GM23248 (cell line): ENCODE measurements around the gene CIAO1. TPM values are rescaled to one million over a fixed set of nuclear protein-coding genes. Genes with fewer than 3 reads are reported as not detected.
"Not testable (repeated sequence)": the region's sequence is repeated elsewhere in the genome, so short reads cannot be mapped to it uniquely, and the experiment has no call there.

Source experiments
- DNase-seq: peaks from one replicate; pipeline ENCODE4 v3.0.0-alpha.2; 2015
- H2AFZ ChIP-seq: fragments of 200-600 bp; sonication (generic); 2 replicates; pipeline ENCODE4 v1.6.1; 2016; ENCODE audit warnings: antibody characterized with exemption
- H3F3A ChIP-seq: fragments of 200-600 bp; sonication (generic); 2 replicates; pipeline ENCODE4 v1.6.1; 2016; ENCODE audit warnings: mild to moderate bottlenecking, antibody characterized with exemption, mixed run types; ENCODE audit not compliant: insufficient read depth
- H3K27ac ChIP-seq: fragments of 200-600 bp; sonication (generic); 2 replicates; pipeline ENCODE4 v1.5.1; 2016; ENCODE audit warnings: mild to moderate bottlenecking
- H3K27me3 ChIP-seq: fragments of 200-600 bp; sonication (generic); replicated peaks from 2 replicates; pipeline ENCODE4 v1.6.1; 2016; ENCODE audit warnings: mild to moderate bottlenecking; ENCODE audit not compliant: insufficient read depth
- H3K36me3 ChIP-seq: fragments of 200-600 bp; sonication (generic); 2 replicates; pipeline ENCODE4 v1.6.1; 2016; ENCODE audit warnings: low read depth, mild to moderate bottlenecking
- H3K4me1 ChIP-seq: fragments of 200-600 bp; sonication (generic); 2 replicates; pipeline ENCODE4 v1.6.1; 2016; ENCODE audit warnings: mild to moderate bottlenecking; ENCODE audit not compliant: insufficient read depth
- H3K4me2 ChIP-seq: fragments of 200-600 bp; sonication (generic); one replicate; pipeline ENCODE4 v1.6.1; 2016; ENCODE audit warnings: mild to moderate bottlenecking; ENCODE audit not compliant: unreplicated experiment
- H3K4me3 ChIP-seq: fragments of 200-600 bp; sonication (generic); 2 replicates; pipeline ENCODE4 v1.5.1; 2016; ENCODE audit warnings: mild to moderate bottlenecking
- H3K79me2 ChIP-seq: fragments of 200-600 bp; sonication (generic); 2 replicates; pipeline ENCODE4 v1.6.1; 2016; ENCODE audit warnings: mild to moderate bottlenecking; ENCODE audit not compliant: insufficient read depth
- H3K9ac ChIP-seq: fragments of 200-600 bp; sonication (generic); 2 replicates; pipeline ENCODE4 v1.6.1; 2016; ENCODE audit warnings: mild to moderate bottlenecking
- H3K9me2 ChIP-seq: fragments of 200-600 bp; sonication (generic); 2 replicates; pipeline ENCODE4 v1.6.1; 2016; ENCODE audit warnings: mixed run types, mild to moderate bottlenecking, moderate library complexity; ENCODE audit not compliant: insufficient read depth
- H3K9me3 ChIP-seq: fragments of 200-600 bp; sonication (generic); one replicate; pipeline ENCODE4 v1.6.1; 2017; ENCODE audit warnings: low read depth
- H4K20me1 ChIP-seq: fragments of 200-600 bp; sonication (generic); 2 replicates; pipeline ENCODE4 v1.6.0; 2016; ENCODE audit not compliant: insufficient read depth
- EZH2 ChIP-seq: fragments of 200-600 bp; sonication (generic); IDR thresholded peaks from 2 replicates; pipeline ENCODE4 v1.6.1; 2018; ENCODE audit warnings: antibody characterized with exemption, mild to moderate bottlenecking; ENCODE audit not compliant: insufficient read depth, poor library complexity, severe bottlenecking
- EZH2phosphoT487 ChIP-seq: fragments of 200-600 bp; sonication (generic); IDR thresholded peaks from 2 replicates; pipeline ENCODE4 v1.6.1; 2018; ENCODE audit warnings: antibody characterized with exemption, moderate library complexity, mild to moderate bottlenecking, low read depth; ENCODE audit not compliant: insufficient read depth
- WGBS, 2 experiments: methylation state at CpG; one replicate each; pipeline ENCODE4 v1.1.6; 2015 to 2017; ENCODE audit warnings: low lambda C conversion rate in 2 of 2, low coverage in 1 of 2; ENCODE audit errors: missing lambda C conversion rate in 2 of 2; 5-methylcytosine and 5-hydroxymethylcytosine counted together
- in situ Hi-C: fragments of 300-500 bp; cut with MboI; formaldehyde crosslinking; loops from 2 replicates; pipeline ENCODE4 v1.15.0; 2020
- polyA plus RNA-seq: library from polyadenylated mRNA; unstranded; fragments of >200 nt; fragmentation: Nextera tagmentation; extraction: Ambion mirVana; gene quantifications from 2 replicates; pipeline ENCODE4 v1.2.1, GENCODE V29; 2016
- total RNA-seq: library from RNA; depleted of rRNA; stranded (reverse); fragments of >200 nt; shearing (Covaris generic); gene quantifications from 2 replicates; pipeline ENCODE4 v1.2.3, GENCODE V29; 2014

CIAO1 gene
- total and polyA plus RNA-seq, 2 experiments from 2014 or later = 69.3 to 126 TPM

GRCh38 chr2:96291751-96292150, 25.7 kb downstream of the CIAO1 start:
- H3K27ac ChIP-seq = no peak overlapping the region
- no peak for TF ChIP-seq EZH2phosphoT487
- no peak for TF ChIP-seq EZH2
- H3K79me2 ChIP-seq = no peaks in the 10 kb centered on the region
- 91 to 94% methylated on average over 5 of the region's 5 CpGs for WGBS, 2 experiments
- H3K27me3 ChIP-seq = no peaks in the 10 kb centered on the region
- no peaks in the 10 kb centered on the region for H3K9me3 ChIP-seq
- no peaks in the 10 kb centered on the region for H3K9me2 ChIP-seq
- H4K20me1 ChIP-seq = no peaks in the 10 kb centered on the region
- H3K4me3 ChIP-seq = no peak overlapping the region
- no peak overlapping the region for H2AFZ ChIP-seq
- no peaks in the 10 kb centered on the region for H3F3A ChIP-seq
- H3K4me2 ChIP-seq = no peak overlapping the region
- peaks cover 84% of the 10 kb centered on the region for H3K36me3 ChIP-seq
- no peaks in the 10 kb centered on the region for H3K4me1 ChIP-seq
- H3K9ac ChIP-seq = no peak overlapping the region
- in situ Hi-C loops = loop anchor here (25.0 kb wide), 1 partner anchor 221 kb away; the partner anchor contains the start of gene NEURL3
- no peak for DNase-seq

DNA sequence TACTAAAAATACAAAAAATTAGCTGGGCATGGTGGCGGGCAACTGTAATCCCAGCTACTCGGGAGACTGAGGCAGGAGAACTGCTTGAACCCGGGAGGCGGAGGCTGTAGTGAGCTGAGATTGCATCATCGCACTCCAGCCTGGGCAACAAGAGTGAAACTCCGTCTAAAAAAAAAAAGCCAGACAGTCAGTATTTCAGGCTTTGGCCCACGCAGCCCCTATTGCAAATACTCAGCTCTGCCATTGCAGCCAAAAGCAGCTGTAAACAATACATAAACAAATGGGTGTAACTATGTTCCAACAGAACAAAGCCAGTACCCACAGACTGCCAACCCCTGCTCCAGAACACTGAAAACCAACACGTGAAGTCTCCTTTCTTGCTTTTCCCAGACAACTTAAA, 28.2 kb downstream of the CIAO1 start:
- H3K79me2 ChIP-seq, H3K27me3 ChIP-seq, H3K9me2 ChIP-seq, H3K9me3 ChIP-seq, H4K20me1 ChIP-seq, H3K4me3 ChIP-seq, H3K27ac ChIP-seq, H3K9ac ChIP-seq, H2AFZ ChIP-seq, H3F3A ChIP-seq, H3K4me2 ChIP-seq, H3K4me1 ChIP-seq: not testable (repeated sequence)
- peaks cover 93% of the 10 kb centered on the region for H3K36me3 ChIP-seq
- 54 to 55% methylated on average over 8 of the region's 8 CpGs for WGBS, 2 experiments
- in situ Hi-C loops = loop anchor here (25.0 kb wide), 1 partner anchor 218 kb away; the partner anchor contains the start of gene NEURL3
- DNase-seq = peak; percentile 11

GRCh38 chr2:96296925-96297324, 30.9 kb downstream of the CIAO1 start:
- H3K4me3 ChIP-seq = no peak overlapping the region
- no peaks in the 10 kb centered on the region for H3K9me3 ChIP-seq
- H3K79me2 ChIP-seq = peaks cover 20% of the 10 kb centered on the region
- H4K20me1 ChIP-seq = no peaks in the 10 kb centered on the region
- H3K4me1 ChIP-seq = no peaks in the 10 kb centered on the region
- no peak for DNase-seq
- WGBS, 2 experiments = 79% methylated on average over 5 of the region's 5 CpGs
- no peak overlapping the region for H3K9ac ChIP-seq
- H3K4me2 ChIP-seq = no peak overlapping the region
- no peak overlapping the region for H2AFZ ChIP-seq
- no peaks in the 10 kb centered on the region for H3K27me3 ChIP-seq
- in situ Hi-C loops = loop anchor here (25.0 kb wide), 1 partner anchor 215 kb away; the partner anchor contains the start of gene NEURL3
- H3K36me3 ChIP-seq = peaks cover 93% of the 10 kb centered on the region
- H3K9me2 ChIP-seq = no peaks in the 10 kb centered on the region
- H3K27ac ChIP-seq = no peak overlapping the region
- no peaks in the 10 kb centered on the region for H3F3A ChIP-seq
- TF ChIP-seq EZH2phosphoT487 = no peak

GRCh38 chr2:96301865-96302264, 35.8 kb downstream of the CIAO1 start:
- no peaks in the 10 kb centered on the region for H3K9me2 ChIP-seq
- no peak overlapping the region for H3K27ac ChIP-seq
- no peak overlapping the region for H3K4me2 ChIP-seq
- H3K79me2 ChIP-seq = peaks cover 60% of the 10 kb centered on the region
- H4K20me1 ChIP-seq = no peaks in the 10 kb centered on the region
- no peaks in the 10 kb centered on the region for H3K9me3 ChIP-seq
- no peaks in the 10 kb centered on the region for H3K27me3 ChIP-seq
- H3K4me3 ChIP-seq = no peak overlapping the region
- DNase-seq = no peak
- no peaks in the 10 kb centered on the region for H3F3A ChIP-seq
- 23 to 65% methylated on average over 1 of the region's 1 CpG for WGBS, 2 experiments
- no peak for TF ChIP-seq EZH2phosphoT487
- no peak for TF ChIP-seq EZH2
- in situ Hi-C loops = no loop called here
- H3K4me1 ChIP-seq = peaks cover 15% of the 10 kb centered on the region
- H2AFZ ChIP-seq = no peak overlapping the region
- H3K36me3 ChIP-seq = peaks cover 63% of the 10 kb centered on the region
- peak overlapping the region; percentile 9; the same call in 1 of the 2 replicates for H3K9ac ChIP-seq

- TF ChIP-seq EZH2phosphoT487 (no peak), EZH2 (no peak)
- WGBS, 2 experiments = 72 to 74% methylated on average over 11 of the region's 11 CpGs
- in situ Hi-C loops = no loop called here
Measured at GRCh38 chr2:96304606-96305005, 38.6 kb downstream of the CIAO1 start.

More at GRCh38 chr2:96304606-96305005, 38.6 kb downstream of the CIAO1 start:
- Histone ChIP-seq H2AFZ (peak overlapping the region; percentile 86), H3K9ac (peak overlapping the region; percentile 88), H4K20me1 (no peaks in the 10 kb centered on the region), H3K27me3 (no peaks in the 10 kb centered on the region), H3K27ac (no peak overlapping the region), H3K4me1 (peaks cover 15% of the 10 kb centered on the region), H3K4me2 (peak overlapping the region; percentile 92), H3K9me3 (no peaks in the 10 kb centered on the region), H3K9me2 (no peaks in the 10 kb centered on the region), H3K36me3 (peaks cover 37% of the 10 kb centered on the region), H3F3A (no peaks in the 10 kb centered on the region), H3K4me3 (peak overlapping the region; percentile 97), H3K79me2 (peaks cover 60% of the 10 kb centered on the region)
- peak; percentile 5 for DNase-seq
